AG09319 (cell line): ENCODE measurements around the gene PPARGC1A.
A peak's percentile ranks its signal among the peaks of the same experiment; 100 is the strongest.

Experiments
- DNase-seq: peaks from one replicate; pipeline ENCODE4 v3.0.0-alpha.2; 2010; ENCODE audit warnings: low read depth; ENCODE audit errors: extremely low read depth
- TF ChIP-seq, protein P1 (sequence below): IDR thresholded peaks from 2 replicates; pipeline ENCODE4 v1.5.1; 2011; ENCODE audit warnings: low read depth, mild to moderate bottlenecking, inconsistent platforms, low read length, moderate library complexity

PPARGC1A gene, protein sequence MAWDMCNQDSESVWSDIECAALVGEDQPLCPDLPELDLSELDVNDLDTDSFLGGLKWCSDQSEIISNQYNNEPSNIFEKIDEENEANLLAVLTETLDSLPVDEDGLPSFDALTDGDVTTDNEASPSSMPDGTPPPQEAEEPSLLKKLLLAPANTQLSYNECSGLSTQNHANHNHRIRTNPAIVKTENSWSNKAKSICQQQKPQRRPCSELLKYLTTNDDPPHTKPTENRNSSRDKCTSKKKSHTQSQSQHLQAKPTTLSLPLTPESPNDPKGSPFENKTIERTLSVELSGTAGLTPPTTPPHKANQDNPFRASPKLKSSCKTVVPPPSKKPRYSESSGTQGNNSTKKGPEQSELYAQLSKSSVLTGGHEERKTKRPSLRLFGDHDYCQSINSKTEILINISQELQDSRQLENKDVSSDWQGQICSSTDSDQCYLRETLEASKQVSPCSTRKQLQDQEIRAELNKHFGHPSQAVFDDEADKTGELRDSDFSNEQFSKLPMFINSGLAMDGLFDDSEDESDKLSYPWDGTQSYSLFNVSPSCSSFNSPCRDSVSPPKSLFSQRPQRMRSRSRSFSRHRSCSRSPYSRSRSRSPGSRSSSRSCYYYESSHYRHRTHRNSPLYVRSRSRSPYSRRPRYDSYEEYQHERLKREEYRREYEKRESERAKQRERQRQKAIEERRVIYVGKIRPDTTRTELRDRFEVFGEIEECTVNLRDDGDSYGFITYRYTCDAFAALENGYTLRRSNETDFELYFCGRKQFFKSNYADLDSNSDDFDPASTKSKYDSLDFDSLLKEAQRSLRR

GRCh38 chr4:23889814-23890341 lies at the start of gene PPARGC1A:
Gene PPARGC1A, minus strand, starts transcription at chr4:23890047. Its CDS starts 90 bp downstream, at chr4:23889957.
- DNase-seq = no peak
- TF ChIP-seq, protein P1, sequence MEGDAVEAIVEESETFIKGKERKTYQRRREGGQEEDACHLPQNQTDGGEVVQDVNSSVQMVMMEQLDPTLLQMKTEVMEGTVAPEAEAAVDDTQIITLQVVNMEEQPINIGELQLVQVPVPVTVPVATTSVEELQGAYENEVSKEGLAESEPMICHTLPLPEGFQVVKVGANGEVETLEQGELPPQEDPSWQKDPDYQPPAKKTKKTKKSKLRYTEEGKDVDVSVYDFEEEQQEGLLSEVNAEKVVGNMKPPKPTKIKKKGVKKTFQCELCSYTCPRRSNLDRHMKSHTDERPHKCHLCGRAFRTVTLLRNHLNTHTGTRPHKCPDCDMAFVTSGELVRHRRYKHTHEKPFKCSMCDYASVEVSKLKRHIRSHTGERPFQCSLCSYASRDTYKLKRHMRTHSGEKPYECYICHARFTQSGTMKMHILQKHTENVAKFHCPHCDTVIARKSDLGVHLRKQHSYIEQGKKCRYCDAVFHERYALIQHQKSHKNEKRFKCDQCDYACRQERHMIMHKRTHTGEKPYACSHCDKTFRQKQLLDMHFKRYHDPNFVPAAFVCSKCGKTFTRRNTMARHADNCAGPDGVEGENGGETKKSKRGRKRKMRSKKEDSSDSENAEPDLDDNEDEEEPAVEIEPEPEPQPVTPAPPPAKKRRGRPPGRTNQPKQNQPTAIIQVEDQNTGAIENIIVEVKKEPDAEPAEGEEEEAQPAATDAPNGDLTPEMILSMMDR = no peak

DNA sequence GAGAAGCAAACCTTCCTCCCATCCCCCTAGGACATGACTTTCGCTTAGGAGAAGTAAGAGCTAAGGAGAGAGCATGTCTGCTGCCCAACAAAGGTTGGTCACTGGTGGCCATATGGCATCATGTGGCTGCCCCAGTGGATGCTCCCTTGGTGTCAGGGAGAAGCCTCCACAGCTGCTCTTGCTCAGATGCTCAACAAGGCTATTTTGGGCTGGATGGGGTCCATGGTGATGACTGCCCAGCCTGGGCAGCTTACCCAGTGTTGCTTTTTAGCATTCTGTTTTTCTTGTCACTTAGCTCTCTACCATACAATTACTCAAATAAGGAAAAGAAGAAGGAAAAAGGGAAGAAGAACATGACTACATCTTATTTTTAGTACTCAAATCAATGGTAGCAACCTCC lies 48.9 kb upstream of the PPARGC1A start:
- no peak for DNase-seq

GRCh38 chr4:23937173-23937572 lies 47.3 kb upstream of the PPARGC1A start:
- DNase-seq = no peak
- TF ChIP-seq, protein P1 = no peak

More for the DNA sequence above, 48.9 kb upstream of the PPARGC1A start:
- TF ChIP-seq, protein P1 = no peak

DNA sequence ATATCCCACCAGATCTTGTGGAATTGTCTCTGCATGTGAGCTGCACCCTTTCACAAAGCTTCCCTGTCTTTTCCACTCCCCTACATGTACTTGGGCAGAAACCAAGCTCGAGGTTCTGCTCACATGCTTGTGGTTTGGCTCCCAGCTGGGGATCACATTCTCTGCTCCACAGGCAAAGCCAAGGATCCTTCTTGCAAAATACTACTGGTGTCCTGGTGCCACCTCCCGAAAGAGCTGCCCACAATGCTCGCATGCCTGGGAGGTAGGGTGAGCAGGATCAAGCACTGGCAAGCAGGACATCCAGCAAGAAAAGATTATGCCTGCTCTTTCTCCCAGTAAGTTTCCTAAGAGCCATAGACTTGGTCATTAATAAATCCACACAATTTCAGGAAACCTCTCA lies 45.1 kb upstream of the PPARGC1A start:
- TF ChIP-seq, protein P1 = no peak
- peak; percentile 77 for DNase-seq

DNA sequence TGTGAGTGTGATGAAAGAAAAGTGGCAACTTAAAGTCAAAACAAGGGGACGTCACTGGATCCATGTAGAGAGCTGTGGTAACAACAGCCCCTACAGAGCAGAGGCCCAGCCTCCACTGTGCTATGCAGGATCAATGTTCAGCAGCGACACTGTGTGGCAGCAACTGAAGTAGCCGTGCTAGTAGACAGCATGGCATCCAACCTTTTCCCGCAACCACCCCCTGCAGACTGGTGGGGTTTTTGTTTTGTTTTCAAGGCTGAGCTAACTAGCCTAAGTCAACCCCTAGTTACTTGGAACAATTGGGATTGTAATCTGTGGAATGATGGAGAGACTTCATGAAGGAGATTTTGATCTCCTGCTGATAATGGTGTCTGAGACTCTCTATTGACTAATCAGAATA lies 44.4 kb upstream of the PPARGC1A start:
- DNase-seq = no peak
- TF ChIP-seq, protein P1 = no peak

GRCh38 chr4:23932901-23933308 lies 43.1 kb upstream of the PPARGC1A start:
- DNase-seq = no peak
- TF ChIP-seq, protein P1 = peak; percentile 52

DNA sequence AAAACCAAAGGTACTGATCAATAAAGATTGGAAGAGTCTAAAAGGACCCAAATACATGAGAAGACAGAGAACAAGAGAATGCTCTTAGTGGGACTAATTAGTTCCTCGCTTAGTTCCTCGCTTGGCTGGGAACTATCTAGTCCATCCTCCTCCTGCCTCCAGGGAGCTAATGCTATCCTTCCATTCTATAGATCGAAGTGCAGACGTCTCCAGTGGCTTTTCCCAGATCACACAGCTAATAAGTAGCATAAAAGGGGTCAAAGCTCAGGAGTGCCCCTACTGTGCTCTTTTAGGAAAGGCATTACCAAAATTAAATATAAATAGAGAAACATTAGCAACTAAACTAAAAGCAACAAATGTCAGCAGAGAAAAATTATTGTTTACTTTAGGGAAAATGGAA lies 42.3 kb upstream of the PPARGC1A start:
- TF ChIP-seq, protein P1 = no peak
- DNase-seq = no peak
